ENCODE results near the gene IGF2BP1.

- TF ChIP-seq CTCF (IDR thresholded peaks at IDR 0.05) (peak; percentile 95), ZFX (IDR thresholded peaks at IDR 0.05; ENCODE audit: borderline replicate concordance) (no peak)
Observed at GRCh38 chr17:49035470-49036269, 38.5 kb downstream of the IGF2BP1 start.
